Raji (cell line): Measurements from ENCODE around the gene ZCCHC4.

Source experiments
- POLR2A ChIP-seq: IDR thresholded peaks from 2 replicates; pipeline ENCODE4 v1.6.1; 2011; ENCODE audit warnings: low read depth, low read length, control low read depth; ENCODE audit not compliant: insufficient read depth

Gene ZCCHC4, protein sequence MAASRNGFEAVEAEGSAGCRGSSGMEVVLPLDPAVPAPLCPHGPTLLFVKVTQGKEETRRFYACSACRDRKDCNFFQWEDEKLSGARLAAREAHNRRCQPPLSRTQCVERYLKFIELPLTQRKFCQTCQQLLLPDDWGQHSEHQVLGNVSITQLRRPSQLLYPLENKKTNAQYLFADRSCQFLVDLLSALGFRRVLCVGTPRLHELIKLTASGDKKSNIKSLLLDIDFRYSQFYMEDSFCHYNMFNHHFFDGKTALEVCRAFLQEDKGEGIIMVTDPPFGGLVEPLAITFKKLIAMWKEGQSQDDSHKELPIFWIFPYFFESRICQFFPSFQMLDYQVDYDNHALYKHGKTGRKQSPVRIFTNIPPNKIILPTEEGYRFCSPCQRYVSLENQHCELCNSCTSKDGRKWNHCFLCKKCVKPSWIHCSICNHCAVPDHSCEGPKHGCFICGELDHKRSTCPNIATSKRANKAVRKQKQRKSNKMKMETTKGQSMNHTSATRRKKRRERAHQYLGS

GRCh38 chr4:25312496-25313200, at the start of gene ZCCHC4:
Gene ZCCHC4 (plus strand): TSS chr4:25312774. CDS start chr4:25312810, 36 bp downstream.
- peak; percentile 78 for TF ChIP-seq POLR2A

DNA sequence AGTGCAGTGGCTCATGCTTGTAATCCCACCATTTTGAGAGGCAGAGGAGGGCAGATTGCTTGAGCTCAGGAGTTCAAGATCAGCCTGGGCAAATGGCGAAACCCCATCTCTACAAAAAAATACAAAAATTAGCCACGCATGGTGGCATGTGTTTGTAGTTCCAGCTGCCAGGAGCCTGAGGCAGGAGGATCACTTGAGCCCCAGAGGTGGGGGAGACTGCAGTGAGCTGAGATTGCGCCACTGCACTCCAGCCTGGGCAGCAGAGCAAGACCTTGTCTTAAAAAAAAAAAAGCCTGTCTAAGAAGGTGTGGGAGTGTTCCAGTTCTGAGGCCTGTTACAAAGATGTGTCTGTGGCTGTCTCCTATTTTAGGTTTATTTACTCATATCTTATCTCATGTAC, 40.7 kb upstream of the ZCCHC4 start:
- TF ChIP-seq POLR2A = no peak

GRCh38 chr4:25280210-25280609, 32.4 kb upstream of the ZCCHC4 start:
- no peak for TF ChIP-seq POLR2A

DNA sequence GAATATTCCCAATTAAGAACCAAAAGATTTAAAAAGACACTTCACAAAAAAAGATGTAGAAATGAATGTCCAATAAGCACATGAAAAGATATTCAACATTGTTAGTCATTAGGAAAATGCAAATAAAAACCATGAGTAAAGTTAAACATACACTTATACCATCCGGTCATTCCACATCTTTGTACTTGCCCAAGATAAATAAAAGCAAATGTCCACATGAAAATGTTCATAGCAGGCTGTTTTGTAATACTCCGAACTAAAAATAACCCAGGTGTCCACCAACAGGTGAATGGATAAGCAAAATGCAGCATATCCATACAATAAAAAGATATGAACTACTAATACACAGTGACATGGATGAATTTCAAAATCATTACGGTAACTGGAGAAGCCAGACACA, 28.6 kb upstream of the ZCCHC4 start:
- no peak for TF ChIP-seq POLR2A

- no peak for TF ChIP-seq POLR2A
Measured at GRCh38 chr4:25284466-25284865, 28.1 kb upstream of the ZCCHC4 start.

- TF ChIP-seq POLR2A = no peak
Measured at GRCh38 chr4:25290490-25291067, 22.0 kb upstream of the ZCCHC4 start.

DNA sequence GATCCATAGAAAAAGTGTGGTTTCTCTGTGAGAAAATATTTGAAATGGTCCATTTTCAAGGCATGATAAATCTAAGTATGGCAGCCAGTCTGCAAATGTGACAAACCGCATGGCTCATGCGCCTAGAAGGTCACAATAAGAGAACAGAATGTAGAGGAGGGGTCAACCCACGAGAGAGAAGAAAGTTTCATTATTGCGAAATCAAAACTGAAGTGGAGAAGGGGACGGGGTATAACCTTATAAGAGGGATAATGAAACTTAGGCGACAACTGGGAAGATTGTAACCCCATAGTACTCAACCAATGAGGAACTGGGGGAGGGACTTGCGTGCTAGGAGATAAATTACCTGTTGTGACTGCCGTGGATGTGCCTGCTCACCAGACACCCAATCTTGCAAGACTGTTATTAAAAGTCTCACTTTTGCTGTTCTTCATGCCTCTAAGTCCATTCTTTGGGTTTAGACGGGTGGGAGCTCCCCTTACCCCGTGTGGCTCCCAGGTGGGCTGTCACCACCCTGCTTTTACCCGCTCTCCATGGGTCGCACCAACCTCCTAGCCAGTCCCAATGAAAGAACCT, 21.3 kb upstream of the ZCCHC4 start:
- TF ChIP-seq POLR2A = no peak

GRCh38 chr4:25297528-25298242, 14.9 kb upstream of the ZCCHC4 start:
- no peak for TF ChIP-seq POLR2A

GRCh38 chr4:25299476-25300203, 12.9 kb upstream of the ZCCHC4 start:
- TF ChIP-seq POLR2A = no peak

- no peak for TF ChIP-seq POLR2A
Measured at GRCh38 chr4:25301471-25301870, 11.1 kb upstream of the ZCCHC4 start.

DNA sequence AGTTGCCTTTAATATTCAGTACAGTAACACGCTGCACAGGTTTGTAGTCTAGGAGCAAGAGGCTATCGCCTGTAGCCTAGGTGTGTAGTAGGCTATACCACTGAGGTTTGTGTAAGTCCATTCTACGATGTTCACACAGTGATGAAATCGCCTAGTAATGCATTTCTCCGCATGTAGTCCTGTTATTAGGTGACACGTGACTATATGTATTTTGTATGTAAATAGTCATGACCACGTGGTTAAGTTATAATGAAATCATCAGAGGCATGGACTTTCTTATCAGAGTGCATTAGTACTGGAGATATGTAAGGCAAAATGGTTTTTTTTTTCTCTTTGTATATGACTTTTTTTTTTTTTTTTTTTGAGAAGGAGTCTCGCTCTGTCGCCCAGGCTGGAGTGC, 9.9 kb upstream of the ZCCHC4 start:
- TF ChIP-seq POLR2A = no peak

DNA sequence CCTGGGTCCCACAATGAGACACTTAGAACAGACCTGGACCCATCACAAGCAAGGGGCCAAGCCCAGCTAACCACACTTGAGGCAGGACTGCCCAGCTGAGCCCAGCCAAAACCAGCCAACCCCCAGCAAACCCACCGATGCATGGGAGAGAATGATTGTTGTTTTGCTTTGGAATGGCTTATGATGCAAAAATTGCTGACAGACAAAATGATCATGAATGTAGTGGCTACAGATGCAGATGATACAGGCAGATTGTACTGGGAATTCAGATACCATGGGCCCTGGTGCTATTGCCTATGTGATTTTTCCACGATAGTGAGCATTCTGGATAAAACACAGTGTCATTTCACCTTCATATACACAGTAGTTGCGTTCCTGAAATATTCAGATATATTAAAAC, 9.0 kb upstream of the ZCCHC4 start:
- no peak for TF ChIP-seq POLR2A

DNA sequence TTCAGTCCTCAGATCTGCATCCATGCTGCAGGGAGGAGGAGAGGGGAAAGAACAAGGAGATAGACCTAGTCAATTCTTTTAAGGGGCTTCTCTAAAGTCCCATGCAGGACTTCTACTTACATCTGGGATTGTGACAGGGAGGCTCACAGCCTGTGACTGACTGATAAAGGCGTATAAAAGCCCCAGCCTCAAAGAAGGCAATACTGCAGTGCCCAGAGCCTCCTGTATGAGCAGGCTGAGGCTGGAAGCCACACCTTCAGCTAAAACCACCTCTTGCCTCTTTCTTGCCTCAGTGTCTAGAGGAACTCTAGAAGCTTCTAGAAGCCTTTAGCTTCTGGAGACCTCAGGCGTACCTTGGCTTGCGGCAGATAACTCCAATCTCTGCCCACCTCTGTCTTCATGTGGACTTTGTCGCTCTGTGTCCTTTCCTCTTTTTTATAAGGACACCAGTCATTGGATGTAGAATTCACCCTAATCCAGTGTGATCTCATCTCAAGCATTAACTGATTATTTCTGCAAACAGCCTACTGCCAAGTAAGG, 6.0 kb upstream of the ZCCHC4 start:
- no peak for TF ChIP-seq POLR2A

DNA sequence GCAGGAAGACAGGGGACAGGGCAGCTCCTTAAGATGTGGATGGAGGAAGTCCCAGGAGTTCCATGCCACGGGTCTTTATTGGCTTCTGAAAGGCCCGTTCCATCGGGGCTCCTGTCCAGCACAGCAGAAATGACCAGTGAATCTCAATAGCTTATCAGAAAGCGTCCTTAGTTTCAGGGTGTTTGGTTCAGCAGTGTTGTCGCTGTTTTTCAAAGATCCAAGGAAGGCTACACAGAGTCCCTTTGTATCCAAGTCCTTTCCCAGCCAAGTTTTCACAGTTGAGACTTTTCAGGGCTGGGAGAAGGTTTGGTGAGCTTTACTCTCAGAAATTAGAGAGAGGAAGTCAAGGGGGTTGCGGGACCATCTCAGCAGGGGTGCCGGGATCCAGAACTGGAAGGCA, 5.0 kb upstream of the ZCCHC4 start:
- no peak for TF ChIP-seq POLR2A
